Measurements from ENCODE around the gene ULK2.

The ULK2 gene

DNA sequence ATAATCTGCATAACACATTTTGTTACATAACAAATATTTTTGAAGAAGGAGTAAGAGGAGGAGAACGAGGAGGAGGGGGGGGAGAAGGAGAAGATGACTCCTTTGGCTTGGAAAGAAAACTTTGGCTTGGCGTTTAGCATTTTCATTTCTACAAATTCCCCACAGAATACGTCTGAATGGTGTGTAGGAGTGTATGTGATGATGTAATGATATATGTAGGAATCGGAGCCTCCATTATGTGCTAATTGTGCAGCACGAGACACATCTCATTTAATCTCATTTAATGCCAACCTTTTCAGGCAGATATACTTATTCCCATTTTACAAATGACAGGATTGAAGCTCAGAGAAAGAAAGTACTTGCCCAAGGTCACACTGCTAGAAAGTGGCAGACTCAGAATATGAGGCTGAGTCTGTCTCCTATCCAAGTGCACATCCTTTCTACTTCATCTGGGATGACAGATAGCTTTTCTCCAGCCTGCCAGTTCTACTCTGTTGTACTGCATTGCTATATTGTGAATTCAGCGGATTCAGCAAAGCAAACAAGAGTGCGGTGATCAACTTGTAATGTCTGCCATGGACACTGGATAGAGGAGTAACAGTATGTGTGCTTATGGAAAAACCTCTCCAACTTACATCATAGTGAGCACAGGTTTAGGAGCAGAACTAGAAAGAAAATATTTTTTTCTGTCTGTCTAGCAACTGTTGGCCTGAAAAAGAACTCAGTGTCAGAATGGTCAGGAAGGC lies 140.9 kb downstream of the ULK2 start:
- DNase-seq (ENCODE audit: low read depth): no peak

DNA sequence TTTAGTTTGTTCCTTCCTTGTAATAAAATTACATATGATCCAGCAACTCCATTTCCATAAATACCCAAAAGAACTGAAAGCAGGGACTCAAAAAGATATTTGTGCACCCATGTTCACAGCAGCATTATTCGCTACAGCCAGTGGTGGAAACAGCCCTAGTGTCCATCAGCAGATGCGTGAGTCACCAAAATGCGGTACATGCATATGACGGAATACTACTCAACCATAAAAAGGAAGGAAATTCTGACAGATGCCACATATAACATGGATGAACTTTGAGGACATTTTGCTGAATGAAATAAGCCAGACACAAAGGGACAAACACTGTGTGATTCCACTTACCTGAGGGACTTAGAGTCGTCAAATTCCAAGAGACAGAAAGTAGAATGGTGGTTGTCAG lies 142.2 kb downstream of the ULK2 start:
- no peak for DNase-seq (ENCODE audit: low read depth)

DNA sequence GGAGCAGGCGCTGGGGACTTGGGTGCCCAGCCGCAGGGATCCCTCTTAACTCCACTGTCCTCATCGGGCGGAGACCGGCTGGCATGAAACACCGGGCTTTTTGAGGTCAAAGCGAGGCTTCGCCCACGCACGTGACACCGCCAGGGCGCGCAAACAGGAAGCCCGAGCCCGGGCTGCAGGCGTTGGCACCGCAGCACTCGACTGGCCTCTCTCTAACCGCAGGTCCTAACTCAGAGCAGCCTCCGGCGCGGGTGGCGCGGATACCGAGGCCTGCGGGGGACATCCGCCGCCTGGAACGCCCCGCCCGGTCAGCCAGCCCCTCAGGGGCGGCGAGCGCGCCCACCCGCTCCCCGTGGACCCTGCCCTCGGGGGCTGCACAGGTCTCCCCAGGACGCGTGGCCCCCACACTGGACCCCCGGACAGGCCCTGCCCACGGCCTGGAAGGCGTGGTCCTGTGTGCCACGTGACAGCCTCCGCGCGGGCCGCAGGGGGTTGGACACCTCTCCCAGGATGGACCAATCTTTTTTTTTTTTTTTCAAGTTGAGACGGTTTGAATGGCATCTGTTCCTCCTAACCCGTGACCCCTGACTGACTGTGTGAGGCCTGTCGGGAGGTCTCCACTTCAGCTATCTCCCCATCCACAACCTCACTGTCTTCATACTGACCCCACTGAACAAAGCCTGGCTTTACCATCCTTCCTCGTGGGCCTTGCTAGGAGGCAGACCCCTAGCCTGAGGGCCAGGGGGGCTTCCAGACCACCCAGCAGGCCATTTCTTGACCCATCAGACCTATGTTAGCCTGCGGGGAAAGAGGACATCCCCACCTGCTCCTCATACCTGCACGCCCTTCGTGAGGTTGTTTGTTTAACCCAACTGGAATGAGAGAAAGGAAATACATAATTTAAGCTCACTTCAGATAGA lies 143.0 kb downstream of the ULK2 start:
- peak; percentile 62 for DNase-seq (ENCODE audit: low read depth)

DNA sequence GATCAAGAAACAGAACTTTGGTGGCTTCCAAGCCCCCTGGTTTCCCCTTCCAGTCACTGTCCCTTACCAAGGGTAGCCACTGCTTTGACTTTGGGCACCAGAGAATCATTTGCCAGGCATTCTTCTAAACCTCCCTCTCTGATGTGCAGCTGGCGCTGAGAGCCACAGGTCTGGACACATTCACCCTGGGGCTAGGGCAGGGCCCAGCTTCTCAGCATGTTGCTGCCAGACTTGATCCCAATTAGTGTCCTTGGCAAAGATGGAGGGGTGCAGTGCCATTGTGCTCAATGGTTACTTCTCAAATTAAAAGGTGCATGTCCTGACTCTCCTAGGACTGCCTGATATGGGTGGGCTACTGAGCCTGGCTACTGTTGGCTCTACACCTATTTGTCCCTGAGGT lies 143.8 kb downstream of the ULK2 start:
- no peak for DNase-seq (ENCODE audit: low read depth)
